Activated CD8-positive, alpha-beta memory T cell treated with anti-CD3 and anti-CD28 coated beads for 36 hours (primary cell): ENCODE results near the gene TOR1AIP2. TPM values are rescaled to one million over a fixed set of nuclear protein-coding genes. Genes with fewer than 3 reads are reported as not detected.
"Not testable (repeated sequence)": the region's sequence is repeated elsewhere in the genome, so short reads cannot be mapped to it uniquely, and the experiment has no call there.

ENCODE experiments used
- CTCF ChIA-PET: fragments of 350-600 bp; sonication (Branson Sonifier 250); formaldehyde crosslinking; loops from one replicate; lab custom pipeline; 2021; ENCODE audit warnings: antibody characterized with exemption; lab: Charles Lee
- POLR2A ChIA-PET: fragments of 350-600 bp; sonication (Branson Sonifier 250); formaldehyde crosslinking; loops from one replicate; lab custom pipeline; 2021; ENCODE audit warnings: antibody characterized with exemption; lab: Charles Lee
- total RNA-seq, 2 experiments: library from RNA; stranded (reverse); gene quantifications; one replicate each; pipeline ENCODE4 v1.2.3, GENCODE V29; 2021

The TOR1AIP2 gene
- total RNA-seq, 2 experiments from 2014 or later, result 72.7 to 74.1 TPM

DNA sequence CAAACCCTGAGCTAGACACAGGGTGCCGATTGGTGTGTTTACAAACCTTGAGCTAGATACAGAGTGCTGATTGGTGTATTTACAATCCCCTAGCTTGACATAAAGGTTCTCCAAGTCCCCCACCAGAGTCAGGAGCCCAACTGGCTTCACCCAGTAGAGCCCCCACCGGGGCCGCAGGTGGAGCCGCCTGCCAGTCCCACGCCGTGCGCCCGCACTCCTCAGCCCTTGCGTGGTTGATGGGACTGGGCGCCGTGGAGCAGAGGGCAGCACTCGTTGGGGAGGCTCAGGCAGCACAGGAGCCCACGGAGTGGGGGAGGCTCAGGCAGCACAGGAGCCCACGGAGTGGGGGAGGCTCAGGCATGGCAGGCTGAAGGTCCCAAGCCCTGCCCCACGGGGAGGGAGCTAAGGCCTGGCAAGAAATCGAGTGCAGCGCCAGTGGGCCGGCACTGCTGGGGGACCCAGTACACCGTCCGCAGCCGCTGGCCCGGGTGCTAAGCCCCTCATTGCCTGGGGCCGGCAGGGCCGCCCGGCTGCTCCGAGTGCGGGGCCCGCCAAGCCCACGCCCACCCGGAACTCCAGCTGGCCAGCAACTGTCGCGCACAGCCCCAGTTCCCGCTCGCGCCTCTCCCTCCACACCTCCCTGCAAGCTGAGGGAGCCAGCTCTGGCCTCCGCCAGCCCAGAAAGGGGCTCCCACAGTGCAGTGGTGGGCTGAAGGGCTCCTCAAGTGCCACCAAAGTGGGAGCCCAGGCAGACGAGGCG lies 40.7 kb downstream of the TOR1AIP2 start:
- CTCF ChIA-PET, result interaction anchor here (1.0 kb wide), 1 partner anchor 9 kb away, joined by 3 read pairs; no protein-coding TSS in a partner anchor

DNA sequence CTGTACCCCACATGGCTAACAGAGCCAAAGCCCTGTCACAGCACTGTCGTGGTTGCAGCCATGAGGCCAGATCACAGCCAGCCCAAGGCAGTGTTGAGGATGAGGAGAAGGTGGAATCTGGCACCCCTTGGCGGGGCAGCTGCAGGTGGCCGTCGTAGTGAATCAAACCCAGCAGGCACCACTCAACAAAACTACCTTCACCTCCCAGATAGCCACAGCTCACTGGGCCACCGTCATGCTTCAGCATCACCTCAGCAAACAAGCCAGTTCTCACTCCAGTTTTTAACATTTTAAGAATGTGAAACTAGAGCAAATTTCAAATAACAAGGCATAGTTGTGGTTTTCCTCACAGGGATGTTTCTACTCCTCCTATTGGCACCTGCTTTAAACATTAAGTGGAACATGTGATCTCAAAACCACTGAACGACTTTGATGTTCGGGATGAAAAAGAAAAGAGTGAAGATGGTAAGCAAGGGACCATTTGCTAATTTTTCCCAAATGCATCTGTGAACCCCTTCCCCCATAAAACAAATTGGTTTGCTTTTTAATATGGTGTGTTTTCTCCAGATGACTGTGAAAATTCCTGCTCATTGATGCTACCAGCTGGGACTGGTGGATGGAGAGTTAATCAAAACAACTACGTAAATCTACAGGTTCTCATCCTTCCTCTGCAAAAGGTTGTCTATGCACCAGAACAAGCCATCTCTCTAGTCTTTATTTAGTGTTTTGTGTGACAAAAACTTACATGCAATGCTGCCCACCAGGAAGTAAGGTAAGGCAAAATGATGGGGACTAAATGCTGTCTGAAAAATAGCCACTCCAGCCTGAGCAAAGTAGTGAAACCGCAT lies 45.5 kb downstream of the TOR1AIP2 start:
- ChIA-PET POLR2A (no interaction called here), CTCF (interaction anchor here (0.7 to 1.4 kb wide), 2 partner anchors 13 to 17 kb away, joined by 3 read pairs; no protein-coding TSS in a partner anchor)

More for the DNA sequence above, 40.7 kb downstream of the TOR1AIP2 start:
- POLR2A ChIA-PET, result not testable (repeated sequence)

DNA sequence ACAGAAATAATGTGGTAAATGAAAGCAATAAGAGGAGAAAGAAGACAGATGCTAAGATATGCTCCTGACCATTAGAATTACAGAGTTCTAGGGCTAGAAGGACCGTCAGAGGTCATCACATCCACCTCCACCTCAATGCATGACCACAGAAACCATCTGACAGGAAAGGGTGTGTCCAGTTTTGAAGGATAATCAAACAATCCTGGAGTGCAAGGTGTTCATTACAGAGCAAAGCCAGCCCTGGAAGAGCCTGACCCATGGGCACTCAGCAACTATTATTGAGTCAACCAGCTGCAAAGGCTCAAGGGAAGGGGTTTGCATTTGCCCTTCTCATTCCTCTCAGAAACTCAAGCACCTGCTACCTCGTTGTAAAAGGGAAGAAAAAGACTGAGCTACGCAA lies 46.4 kb downstream of the TOR1AIP2 start:
- CTCF ChIA-PET, result no interaction called here
- POLR2A ChIA-PET, result no interaction called here

DNA sequence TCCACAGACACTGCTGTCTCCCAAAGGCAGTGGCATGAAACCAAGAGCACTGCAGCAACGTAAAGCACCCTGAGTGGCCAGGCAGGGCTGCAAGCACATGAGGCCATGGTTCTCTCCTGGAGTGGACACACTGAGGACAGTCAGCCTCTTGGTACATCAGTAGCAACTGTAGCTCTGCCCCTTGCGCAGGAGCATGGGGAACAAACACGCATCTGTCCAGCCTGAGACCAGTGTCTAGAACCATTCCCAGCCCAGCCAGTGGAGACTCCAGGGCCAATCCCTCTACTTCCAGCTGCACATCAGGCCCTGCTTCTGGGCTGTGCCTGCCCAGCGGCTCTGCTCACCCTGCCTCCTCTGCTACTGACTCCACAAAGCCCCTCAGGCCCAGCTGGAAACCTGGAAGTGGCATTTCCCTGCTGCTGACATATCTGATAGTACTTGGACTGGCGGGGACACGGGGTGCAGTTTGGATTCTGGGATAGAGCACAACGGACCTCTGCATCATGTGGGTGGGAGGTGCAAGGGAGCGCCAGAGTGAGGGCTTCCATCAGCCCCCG lies 49.0 kb downstream of the TOR1AIP2 start:
- POLR2A ChIA-PET, result no interaction called here
- CTCF ChIA-PET, result interaction anchor here (1.2 kb wide), 1 partner anchor 8 kb away, joined by 3 read pairs; no protein-coding TSS in a partner anchor

DNA sequence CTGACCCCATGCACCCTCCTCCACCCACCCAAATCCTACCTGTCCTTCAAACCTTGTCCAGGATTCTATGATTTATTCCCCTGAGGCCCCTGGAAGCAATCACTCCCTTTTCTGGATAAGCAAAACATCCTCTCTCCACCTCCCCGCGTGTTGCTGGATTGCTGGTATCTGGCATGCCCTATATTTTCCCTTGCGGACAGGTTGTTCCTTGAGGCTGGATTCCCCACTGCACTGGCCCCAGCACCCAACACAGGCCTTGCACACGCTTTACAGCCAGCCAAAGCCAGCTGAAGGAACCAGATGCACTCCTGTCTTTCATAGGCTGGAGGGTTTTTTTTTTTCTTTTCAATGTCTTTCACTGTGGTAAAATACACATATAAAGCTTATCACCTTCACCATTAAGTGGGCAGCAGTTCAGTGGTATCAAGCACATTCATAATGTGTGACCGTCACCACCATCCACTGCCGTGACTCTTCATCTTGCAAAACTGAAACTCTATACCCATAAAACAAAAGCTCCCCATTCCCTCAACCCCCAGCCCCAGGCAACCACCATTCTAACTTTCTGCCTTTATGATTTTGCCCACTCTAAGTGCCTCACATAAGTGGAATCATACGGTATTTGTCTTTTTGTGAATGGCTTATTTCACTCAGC lies 50.9 kb downstream of the TOR1AIP2 start:
- CTCF ChIA-PET, result no interaction called here
- POLR2A ChIA-PET, result no interaction called here

DNA sequence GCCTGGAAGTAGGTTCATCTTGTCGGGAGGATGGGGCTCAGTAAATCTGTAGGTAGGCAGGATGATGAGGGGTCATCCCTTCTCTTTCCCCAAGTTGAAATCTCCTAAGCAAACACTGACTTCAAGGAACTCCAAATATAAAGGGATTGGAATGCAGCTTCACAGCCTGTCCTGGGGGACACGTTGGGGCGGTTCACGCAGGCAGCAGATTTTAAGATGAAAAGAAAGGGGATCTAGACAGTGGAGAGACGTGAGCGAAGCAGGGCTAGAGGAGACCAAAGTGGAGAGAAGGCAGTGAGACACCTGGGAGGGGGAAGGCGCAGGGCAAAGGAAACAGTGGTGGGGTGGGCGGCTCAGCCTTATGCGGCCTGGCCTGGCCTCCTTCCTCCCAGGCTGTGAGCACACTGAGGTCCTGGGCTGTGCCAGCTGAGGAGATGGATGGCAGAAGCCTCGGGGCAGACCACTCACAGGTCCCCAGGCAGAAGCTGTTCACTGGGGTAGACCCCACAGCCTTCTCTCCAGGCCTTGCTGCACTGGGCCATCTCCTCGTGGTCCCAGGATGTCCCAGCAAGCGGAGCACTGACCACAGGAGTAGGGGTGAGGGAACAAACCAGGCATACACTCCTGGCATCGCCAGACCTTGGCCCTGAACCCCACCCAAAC lies 51.7 kb downstream of the TOR1AIP2 start:
- ChIA-PET POLR2A (no interaction called here), CTCF (no interaction called here)

DNA sequence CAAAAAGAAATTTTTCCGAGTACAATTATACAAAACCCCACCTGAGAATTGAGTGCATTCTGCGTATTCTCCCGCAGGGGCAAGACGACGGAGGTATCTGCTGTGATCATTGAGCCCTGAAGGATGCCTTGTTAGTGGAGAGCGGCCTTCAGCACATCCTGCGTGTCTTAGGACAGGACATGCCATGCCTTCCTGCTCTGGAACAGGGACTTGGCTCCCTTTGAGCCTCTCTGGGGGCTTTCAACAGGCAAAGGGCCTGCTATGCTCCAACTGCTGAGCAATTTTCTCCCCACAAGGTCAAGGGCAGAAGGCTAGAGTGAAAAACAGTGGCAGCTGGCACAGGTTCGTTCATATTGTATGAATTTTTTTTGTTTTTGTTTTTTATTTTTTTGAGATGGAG lies 52.4 kb downstream of the TOR1AIP2 start:
- ChIA-PET CTCF (interaction anchor here (0.6 kb wide), 1 partner anchor 377 kb away, joined by 3 read pairs; no protein-coding TSS in a partner anchor), POLR2A (no interaction called here)

DNA sequence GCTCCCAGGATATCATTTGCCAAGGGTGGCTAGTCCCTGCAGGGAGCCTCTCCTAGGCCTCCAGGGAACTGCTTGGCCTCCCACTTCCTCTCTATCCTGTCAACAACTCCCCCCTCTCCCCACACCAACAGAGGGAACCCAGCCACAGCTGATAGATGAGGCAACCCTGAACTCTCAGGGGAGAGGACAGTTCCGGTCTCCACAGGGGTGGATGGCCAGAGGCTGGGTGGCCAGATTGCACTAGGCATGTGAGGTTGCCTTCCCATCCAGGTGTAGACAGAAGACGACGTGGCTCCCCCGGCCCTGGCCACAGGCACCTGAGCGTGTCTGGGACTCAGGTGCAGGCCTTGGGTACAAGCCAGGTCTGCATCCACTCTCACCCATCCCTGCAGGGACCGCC lies 53.3 kb downstream of the TOR1AIP2 start:
- POLR2A ChIA-PET, result interaction anchor here (0.7 kb wide), 1 partner anchor 53 kb away, joined by 4 read pairs; no protein-coding TSS in a partner anchor

DNA sequence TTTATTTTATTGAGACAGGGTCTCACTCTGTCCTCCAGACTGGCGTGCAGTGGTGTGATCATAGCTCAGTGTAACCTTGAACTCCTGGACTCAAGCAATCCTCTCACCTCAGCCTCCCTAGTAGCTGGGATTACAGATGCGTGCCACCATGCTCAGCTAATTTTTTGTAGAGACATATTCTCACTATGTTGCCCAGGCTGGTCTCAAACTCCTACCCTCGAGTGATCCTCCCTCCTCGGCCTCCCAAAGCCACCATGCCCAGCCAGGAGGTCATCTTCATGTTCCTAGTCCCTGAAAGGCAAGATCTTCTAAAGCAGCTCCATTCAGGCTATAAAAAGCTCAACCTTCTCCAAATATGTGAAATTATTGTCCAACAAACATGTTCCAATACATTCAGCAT lies 53.9 kb downstream of the TOR1AIP2 start:
- ChIA-PET POLR2A (interaction anchor here (0.7 kb wide), 1 partner anchor 53 kb away, joined by 4 read pairs; no protein-coding TSS in a partner anchor), CTCF (interaction anchor here (0.6 to 2.4 kb wide), 3 partner anchors 9 to 750 kb away, joined by 3 to 11 read pairs (median 4); no protein-coding TSS in a partner anchor)

More for the DNA sequence above, 53.3 kb downstream of the TOR1AIP2 start:
- CTCF ChIA-PET, result interaction anchor here (2.4 kb wide), 1 partner anchor 10 kb away, joined by 11 read pairs; no protein-coding TSS in a partner anchor

DNA sequence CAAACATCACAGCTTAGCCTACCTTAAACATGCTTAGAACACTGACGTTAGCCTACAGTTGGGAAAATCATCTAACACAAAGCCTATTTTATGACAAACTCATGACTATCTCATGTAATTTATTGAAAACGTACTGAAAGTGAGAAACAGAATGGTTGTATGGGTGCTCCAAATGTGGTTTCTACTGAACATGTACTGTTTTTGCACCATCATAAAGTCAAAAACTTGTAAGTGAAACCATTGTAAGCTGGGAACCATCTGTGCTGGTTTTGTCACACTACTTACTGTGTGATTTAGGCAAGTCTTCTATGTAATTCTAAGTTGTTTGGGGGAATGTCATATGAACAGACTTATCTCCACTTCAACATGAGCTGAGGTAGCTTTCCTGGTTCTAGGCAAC lies 55.5 kb downstream of the TOR1AIP2 start:
- ChIA-PET POLR2A (no interaction called here), CTCF (interaction anchor here (1.7 to 2.4 kb wide), 3 partner anchors 8 to 116 kb away, joined by 3 to 11 read pairs (median 7); no protein-coding TSS in a partner anchor)

DNA sequence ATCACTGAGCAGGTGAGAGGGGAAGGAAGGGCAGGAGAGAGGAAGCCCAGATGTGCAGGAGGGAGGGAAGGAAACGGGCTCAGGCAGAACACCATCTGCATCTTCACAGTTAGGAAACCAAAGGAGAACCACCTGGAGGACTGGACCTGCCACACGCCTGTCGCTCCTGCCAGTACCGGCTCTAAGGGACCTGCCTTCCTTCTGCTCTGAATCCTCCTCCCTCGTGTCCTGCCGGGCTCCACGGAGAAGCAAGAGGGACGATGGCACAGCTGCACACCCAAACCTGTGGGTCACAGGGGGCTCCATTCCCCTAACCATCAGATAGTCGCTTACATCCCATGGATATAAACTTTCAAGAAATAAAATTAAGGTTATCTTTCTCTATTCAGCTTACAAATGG lies 56.1 kb downstream of the TOR1AIP2 start:
- ChIA-PET CTCF (interaction anchor here (1.7 to 2.3 kb wide), 2 partner anchors 12 to 115 kb away, joined by 3 to 7 read pairs; no protein-coding TSS in a partner anchor), POLR2A (no interaction called here)

DNA sequence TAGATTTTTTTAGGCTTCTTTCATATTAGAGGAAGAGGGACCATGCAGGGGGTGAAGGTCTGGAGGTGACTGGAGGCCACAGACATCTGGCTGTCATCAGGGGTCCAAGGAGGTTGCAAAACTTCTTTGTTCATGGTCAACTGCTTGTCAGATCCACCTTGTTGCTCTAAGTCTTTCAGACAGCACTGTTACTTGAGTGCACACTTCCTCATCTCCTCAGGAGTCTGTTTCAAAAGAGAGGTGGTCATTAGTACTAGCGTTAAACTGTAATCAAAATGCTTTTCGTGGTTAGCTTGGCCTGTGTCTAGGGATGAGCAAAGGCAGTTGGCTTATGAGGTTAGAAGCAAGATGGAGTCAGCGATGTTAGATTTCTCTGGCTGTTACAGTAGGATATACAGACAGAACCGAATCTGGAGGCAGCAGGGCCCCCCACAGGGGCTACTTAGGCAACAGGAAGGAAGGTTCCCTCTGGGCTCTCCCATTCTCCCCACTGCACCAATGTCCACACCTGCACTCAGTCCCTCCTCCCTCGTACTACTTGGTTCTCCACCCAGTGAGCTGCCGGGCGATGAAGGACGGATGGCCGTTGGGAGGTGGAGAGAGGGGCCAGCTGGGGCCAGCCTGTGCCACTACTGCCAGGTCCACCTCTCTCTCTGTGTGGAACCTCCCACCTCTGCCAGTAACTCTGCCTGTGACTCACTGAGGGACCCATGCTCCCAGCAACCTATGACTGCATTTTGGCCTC lies 57.2 kb downstream of the TOR1AIP2 start:
- CTCF ChIA-PET, result interaction anchor here (1.7 to 2.8 kb wide), 3 partner anchors 11 to 114 kb away, joined by 3 to 9 read pairs (median 7); no protein-coding TSS in a partner anchor
- POLR2A ChIA-PET, result no interaction called here

DNA sequence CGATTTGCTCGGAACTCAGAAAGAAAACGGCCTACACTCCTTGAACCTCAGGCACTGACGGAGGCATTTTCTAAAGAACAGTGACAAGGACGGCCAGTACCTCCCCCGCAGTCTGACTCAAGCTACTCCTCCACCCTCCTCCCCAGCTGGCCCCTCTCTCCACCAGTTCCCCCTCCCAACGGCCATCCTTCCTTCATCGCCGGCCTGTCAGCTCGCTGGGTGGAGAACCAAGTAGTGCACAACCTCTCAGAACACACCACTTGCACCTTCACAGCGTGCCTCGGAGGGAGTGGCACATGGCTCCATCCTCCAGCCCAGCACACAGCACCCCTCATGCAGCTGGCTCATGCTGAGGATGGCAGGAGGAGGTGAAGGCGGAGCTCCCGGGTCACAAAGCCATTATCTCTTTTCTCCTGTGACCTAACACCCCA lies 58.8 kb downstream of the TOR1AIP2 start:
- ChIA-PET CTCF (interaction anchor here (1.7 to 2.8 kb wide), 2 partner anchors 9 to 112 kb away, joined by 6 to 9 read pairs; no protein-coding TSS in a partner anchor), POLR2A (no interaction called here)

DNA sequence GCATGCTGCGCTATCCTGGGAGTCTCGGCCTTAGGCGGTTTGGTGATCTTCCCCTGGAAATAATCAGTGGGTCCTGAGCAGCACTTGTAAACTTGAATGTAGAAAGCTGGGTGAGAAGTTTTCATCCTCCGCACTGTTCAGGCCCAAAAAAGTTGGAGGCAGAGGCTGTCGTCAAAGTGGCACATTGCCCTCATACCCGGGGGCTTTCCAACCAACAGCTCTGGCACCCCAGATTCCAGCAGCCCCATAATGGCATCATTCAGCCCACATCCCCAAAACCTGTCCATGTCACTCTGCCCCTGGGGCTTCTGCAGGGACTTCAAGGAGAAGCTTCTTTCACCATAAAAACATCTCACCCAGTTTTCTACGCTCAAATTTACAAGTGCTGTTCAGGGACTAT lies 59.3 kb downstream of the TOR1AIP2 start:
- ChIA-PET POLR2A (no interaction called here), CTCF (interaction anchor here (1.7 to 2.8 kb wide), 2 partner anchors 9 to 112 kb away, joined by 6 to 9 read pairs; no protein-coding TSS in a partner anchor)

DNA sequence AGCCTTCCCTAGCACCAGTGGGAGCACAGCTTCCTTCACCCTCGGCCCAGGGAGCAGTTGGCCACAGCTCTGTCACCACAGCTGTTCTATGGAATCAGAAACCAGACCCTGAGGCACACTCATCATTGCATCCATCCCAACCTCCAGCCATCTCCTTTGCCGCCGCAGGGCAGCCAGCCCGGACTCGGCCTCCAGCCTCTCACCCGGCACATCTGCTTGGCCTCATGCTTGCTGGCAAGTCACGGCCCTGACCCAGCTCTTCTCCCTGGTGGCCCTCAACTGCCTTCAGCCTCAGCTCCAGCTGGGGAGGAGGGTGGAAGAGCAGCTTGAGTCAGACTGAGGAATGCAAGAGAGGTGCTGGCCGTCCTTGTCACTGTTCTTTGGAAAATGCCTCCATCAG lies 59.8 kb downstream of the TOR1AIP2 start:
- POLR2A ChIA-PET, result no interaction called here
- CTCF ChIA-PET, result interaction anchor here (2.8 kb wide), 1 partner anchor 8 kb away, joined by 9 read pairs; no protein-coding TSS in a partner anchor

DNA sequence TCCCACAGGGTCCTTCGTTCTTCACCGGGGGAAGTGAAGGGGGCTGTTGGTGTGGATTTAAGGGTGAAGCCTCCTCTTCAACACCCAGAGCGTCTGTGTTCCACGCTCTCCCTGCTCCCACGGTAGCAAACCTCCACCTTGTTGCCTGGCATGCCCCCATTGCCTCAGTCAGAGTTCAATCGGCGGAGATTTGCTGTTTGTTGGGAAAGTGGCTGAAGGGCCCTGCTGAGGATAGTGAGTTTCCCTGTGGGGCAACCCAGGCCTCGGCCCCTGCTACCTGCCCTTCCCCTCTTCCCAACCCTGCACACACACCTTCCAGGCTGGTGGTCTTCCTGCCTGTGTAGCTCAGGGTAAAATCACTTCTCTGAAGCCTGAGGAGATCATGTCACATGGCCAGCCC lies 60.5 kb downstream of the TOR1AIP2 start:
- ChIA-PET CTCF (no interaction called here), POLR2A (no interaction called here)
